ENCODE results near the gene ADAMTS17.

DNA sequence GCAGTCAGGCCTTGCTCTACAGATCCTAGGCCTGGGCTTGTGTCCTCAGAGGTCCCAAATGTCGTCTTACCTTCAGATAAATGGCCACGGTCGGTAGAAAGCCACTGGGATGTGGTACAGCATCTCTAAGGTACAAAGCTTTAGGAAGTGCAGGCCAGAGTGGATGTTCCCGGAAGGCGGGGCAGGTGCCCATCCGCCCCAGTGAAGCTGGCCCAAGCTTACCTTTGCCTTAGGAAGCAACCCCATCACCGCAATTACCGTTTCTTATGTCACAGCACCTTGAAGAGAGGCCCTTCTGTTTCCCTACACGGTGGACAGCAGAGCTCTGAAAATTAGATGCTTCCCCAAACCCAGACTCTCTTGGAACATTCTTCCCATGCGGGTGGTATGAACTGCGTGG is 368.4 kb downstream of the ADAMTS17 start:
- TF ChIP-seq CTCF (IDR thresholded peaks at IDR 0.05) (no peak), MYC (IDR thresholded peaks at IDR 0.05; ENCODE audit: borderline replicate concordance, low read length) (no peak), RARB (CRISPR knock-in tag; IDR thresholded peaks at IDR 0.05) (no peak), POLR2A (IDR thresholded peaks at IDR 0.05; ENCODE audit: low read length) (no peak), RFX5 (IDR thresholded peaks at IDR 0.05) (no peak), EHF (CRISPR knock-in tag; IDR thresholded peaks at IDR 0.05) (no peak), EP300 (IDR thresholded peaks at IDR 0.05) (no peak), KDM5A (IDR thresholded peaks at IDR 0.05) (no peak)

All from A549 (cell line).